Liver (tissue), 9 donors: ENCODE data around the gene TMEM212. TPM values are rescaled to one million over a fixed set of nuclear protein-coding genes. Genes with fewer than 3 reads are reported as not detected.
A peak's percentile ranks its signal among the peaks of the same experiment; 100 is the strongest.

Experiments used
- DNase-seq: peaks from one replicate; pipeline ENCODE4 v3.0.0-alpha.2; 2017; ENCODE audit warnings: low spot score
- H3K27ac ChIP-seq, 2 donors: one replicate each; pipeline ENCODE4 v1.7.0; 2013; ENCODE audit warnings: inconsistent platforms in 2 of 2, low read length in 2 of 2, control low read depth in 1 of 2, low read depth in 1 of 2, mild to moderate bottlenecking in 1 of 2
- H3K27me3 ChIP-seq, 4 donors: one replicate each; pipeline versions ENCODE4 v1.6.1 to v1.7.0; 2013; ENCODE audit warnings: low read length in 3 of 4, inconsistent platforms in 1 of 4, mild to moderate bottlenecking in 1 of 4, moderate library complexity in 1 of 4; ENCODE audit not compliant: control insufficient read depth in 4 of 4, insufficient read depth in 4 of 4
- H3K36me3 ChIP-seq, 4 donors: one replicate each; pipeline versions ENCODE4 v1.6.1 to v1.7.0; 2013; ENCODE audit warnings: low read length in 3 of 4, mild to moderate bottlenecking in 3 of 4, low read depth in 1 of 4, moderate library complexity in 1 of 4; ENCODE audit not compliant: control insufficient read depth in 4 of 4, insufficient read depth in 3 of 4
- H3K4me1 ChIP-seq, 4 donors: one replicate each; pipeline versions ENCODE4 v1.6.1 to v1.7.0; 2013; ENCODE audit warnings: low read length in 3 of 4, mild to moderate bottlenecking in 3 of 4, moderate library complexity in 1 of 4; ENCODE audit not compliant: control insufficient read depth in 4 of 4, insufficient read depth in 4 of 4
- H3K4me3 ChIP-seq, 3 donors: one replicate each; pipeline versions ENCODE4 v1.6.1 to v1.7.0; 2013; ENCODE audit warnings: low read length in 3 of 3, control low read depth in 1 of 3, low read depth in 1 of 3, mild to moderate bottlenecking in 1 of 3
- H3K9ac ChIP-seq, 2 donors: one replicate each; pipeline ENCODE4 v1.7.0; 2013; ENCODE audit warnings: low read length in 2 of 2, mild to moderate bottlenecking in 2 of 2, moderate library complexity in 2 of 2, control low read depth in 1 of 2, low read depth in 1 of 2
- H3K9me3 ChIP-seq, 4 donors: one replicate each; pipeline versions ENCODE4 v1.6.1 to v1.7.0; 2013; ENCODE audit warnings: low read length in 3 of 4; ENCODE audit not compliant: control insufficient read depth in 4 of 4
- ATF3 ChIP-seq: IDR thresholded peaks from 2 replicates; pipeline ENCODE4 v1.6.1; 2016; ENCODE audit warnings: antibody characterized with exemption
- EGR1 ChIP-seq, 2 donors: IDR thresholded peaks; 2 replicates each; pipeline ENCODE4 v1.6.1; 2016 to 2018; ENCODE audit warnings: antibody characterized with exemption in 2 of 2, low read depth in 2 of 2
- FOXA1 ChIP-seq: IDR thresholded peaks from 2 replicates; pipeline ENCODE4 v1.6.1; 2016; ENCODE audit warnings: antibody characterized with exemption
- GABPA ChIP-seq, 2 donors: IDR thresholded peaks in 1 of 2; conservative IDR thresholded peaks in 1 of 2; 2 replicates each; pipeline ENCODE4 v1.6.1; 2016; ENCODE audit warnings: antibody characterized with exemption in 2 of 2, mild to moderate bottlenecking in 1 of 2, moderate library complexity in 1 of 2
- HNF4A ChIP-seq, 2 donors: conservative IDR thresholded peaks; 2 replicates each; pipeline ENCODE4 v1.6.1; 2016; ENCODE audit warnings: antibody characterized with exemption in 2 of 2, mild to moderate bottlenecking in 2 of 2
- JUND ChIP-seq, 2 donors: IDR thresholded peaks; 2 replicates each; pipeline ENCODE4 v1.6.1; 2016; ENCODE audit warnings: antibody characterized with exemption in 2 of 2
- MAX ChIP-seq: IDR thresholded peaks from 2 replicates; pipeline ENCODE4 v1.6.1; 2016; ENCODE audit warnings: antibody characterized with exemption
- RAD21 ChIP-seq, 2 donors: IDR thresholded peaks; 2 replicates each; pipeline ENCODE4 v1.6.1; 2016; ENCODE audit warnings: antibody characterized with exemption in 2 of 2, mild to moderate bottlenecking in 2 of 2
- REST ChIP-seq: IDR thresholded peaks from 2 replicates; pipeline ENCODE4 v1.6.1; 2016; ENCODE audit warnings: antibody characterized with exemption, mild to moderate bottlenecking
- RXRA ChIP-seq, 2 donors: IDR thresholded peaks; 2 replicates each; pipeline ENCODE4 v1.6.1; 2017 to 2018; ENCODE audit warnings: antibody characterized with exemption in 2 of 2, mild to moderate bottlenecking in 1 of 2
- SP1 ChIP-seq: IDR thresholded peaks from 2 replicates; pipeline ENCODE4 v1.6.1; 2018; ENCODE audit warnings: antibody characterized with exemption, mild to moderate bottlenecking
- YY1 ChIP-seq: IDR thresholded peaks from 2 replicates; pipeline ENCODE4 v1.6.1; 2016; ENCODE audit warnings: antibody characterized with exemption, mild to moderate bottlenecking
- ZBTB33 ChIP-seq: IDR thresholded peaks from 2 replicates; pipeline ENCODE4 v1.6.1; 2016; ENCODE audit warnings: antibody characterized with exemption
- WGBS: extraction: QIAGEN DNeasy Blood & Tissue Kit; methylation state at CpG from one replicate; pipeline ENCODE4 v1.1.7; 2013; 5-methylcytosine and 5-hydroxymethylcytosine counted together
- polyA plus RNA-seq, 2 donors: library from polyadenylated mRNA; stranded (reverse) in 1 of 2; unstranded in 1 of 2; fragments of 200-250 nt in 1 of 2; fragments of >200 nt in 1 of 2; fragmentation: Nextera tagmentation in 1 of 2; extraction: Ambion mirVana in 1 of 2; gene quantifications; one replicate each; pipeline versions ENCODE4 v1.2.1 to v1.2.3, GENCODE V29; 2013 to 2015
- total RNA-seq, 2 donors: library from RNA; depleted of rRNA; stranded (reverse); fragments of >200 nt; gene quantifications; one replicate each; pipeline ENCODE4 v1.2.3, GENCODE V29; 2014
- donor health status: healthy.
- donor health status: healthy.
- donor health status: healthy.
- donor health status: healthy.
- donor health status: healthy.

The TMEM212 gene
- total and polyA plus RNA-seq, 4 donors = not detected

- DNase-seq = no peak
- H3K4me1 ChIP-seq = peaks cover 5 to 63% (median 56%) of the 10 kb centered on the region in 4 donors
- no peak for TF ChIP-seq MAX
- TF ChIP-seq ZBTB33 = no peak
- no peak for TF ChIP-seq EGR1 (IDR thresholded peaks at IDR 0.05; ENCODE audit: low read depth in 2 of 2)
- TF ChIP-seq RXRA (IDR thresholded peaks at IDR 0.05) = no peak
- no peak for TF ChIP-seq REST
- no peak for TF ChIP-seq FOXA1
- no peak for TF ChIP-seq YY1
- TF ChIP-seq ATF3 = no peak
- no peak for TF ChIP-seq RAD21 (IDR thresholded peaks at IDR 0.05)
- TF ChIP-seq HNF4A (conservative IDR thresholded peaks at IDR 0.05) = no peak
- TF ChIP-seq GABPA (IDR thresholded peaks at IDR 0.05 in 1 of 2, conservative IDR thresholded peaks at IDR 0.05 in 1 of 2) = no peak
- TF ChIP-seq JUND (IDR thresholded peaks at IDR 0.05) = no peak
- H3K36me3 ChIP-seq = no peaks in the 10 kb centered on the region
- WGBS = 85% methylated on average over 2 of the region's 2 CpGs
- H3K9me3 ChIP-seq = no peaks in the 10 kb centered on the region
- H3K27ac ChIP-seq = peak overlapping the region; percentile 84 to 85
- no peaks in the 10 kb centered on the region for H3K27me3 ChIP-seq
- H3K9ac ChIP-seq = no peak overlapping the region
- no peak overlapping the region for H3K4me3 ChIP-seq
Observed at GRCh38 chr3:171839270-171839669, 3.9 kb upstream of the TMEM212 start.

GRCh38 chr3:171840445-171840810 lies 2.7 kb upstream of the TMEM212 start:
- peaks cover 3 to 51% (median 45%) of the 10 kb centered on the region in 4 donors for H3K4me1 ChIP-seq
- H3K27ac ChIP-seq = peak overlapping the region; percentile 65 to 66
- no peak for DNase-seq
- H3K9me3 ChIP-seq = no peaks in the 10 kb centered on the region
- H3K9ac ChIP-seq = peak overlapping the region in 1 of 2 donors; percentile 19
- H3K27me3 ChIP-seq = no peaks in the 10 kb centered on the region
- no peak overlapping the region for H3K4me3 ChIP-seq
- no peaks in the 10 kb centered on the region for H3K36me3 ChIP-seq
- 57% methylated on average over 2 of the region's 2 CpGs for WGBS
- TF ChIP-seq SP1 (no peak), RAD21 (IDR thresholded peaks at IDR 0.05) (peak in 1 of 2 donors; percentile 3)
